HEK293 (cell line): ENCODE data around the gene ZNF860.
A peak's percentile ranks its signal among the peaks of the same experiment; 100 is the strongest.

Experiments
- CTCF ChIA-PET: fragments of 350-600 bp; formaldehyde crosslinking; extraction: SDS; loops from one replicate; lab custom pipeline; 2021; ENCODE audit warnings: antibody characterized with exemption; lab: Yijun Ruan, JAX
- POLR2A ChIA-PET: fragments of 300-600 bp; formaldehyde crosslinking; extraction: SDS; loops from one replicate; lab custom pipeline; 2020; ENCODE audit warnings: antibody characterized with exemption, inconsistent platforms; lab: Yijun Ruan, JAX
- H3K27ac ChIP-seq: fragments of 200-500 bp; sonication (Bioruptor generic); 2 replicates; pipeline ENCODE4 v1.5.1; 2014; ENCODE audit warnings: low read depth, low read length, control low read depth, inconsistent platforms; ENCODE audit errors: extremely low read depth
- H3K36me3 ChIP-seq, 2 experiments: fragments of 200-500 bp in 1 of 2; sonication (Bioruptor generic) in 1 of 2; 1 replicate in 1 of 2; 2 replicates in 1 of 2; pipeline ENCODE4 v1.5.1; 2014 to 2017; ENCODE audit warnings: inconsistent platforms in 2 of 2, low read length in 2 of 2; ENCODE audit not compliant: control insufficient read depth in 2 of 2, insufficient read depth in 1 of 2
- H3K4me1 ChIP-seq: fragments of 200-500 bp; sonication (Bioruptor generic); 2 replicates; pipeline ENCODE4 v1.5.1; 2014; ENCODE audit warnings: mild to moderate bottlenecking, low read length, inconsistent platforms; ENCODE audit not compliant: control insufficient read depth, insufficient read depth
- H3K4me3 ChIP-seq: 2 replicates; pipeline ENCODE4 v1.5.1; 2011; ENCODE audit warnings: low read depth, mild to moderate bottlenecking, control low read depth, low read length, moderate library complexity
- H3K9me3 ChIP-seq: fragments of 200-500 bp; sonication (Bioruptor generic); 2 replicates; pipeline ENCODE4 v1.5.1; 2014; ENCODE audit warnings: low read depth, low read length, inconsistent platforms; ENCODE audit not compliant: control insufficient read depth, insufficient read depth
- GLI4 ChIP-seq: fragments of 450-650 bp; formaldehyde crosslinking; IDR thresholded peaks from 2 replicates; pipeline ENCODE4 v1.5.1; 2016; ENCODE audit warnings: missing biosample characterization, missing genetic modification characterization
- GLIS1 ChIP-seq: fragments of 450-650 bp; formaldehyde crosslinking; IDR thresholded peaks from 2 replicates; pipeline ENCODE4 v1.5.1; 2016; ENCODE audit warnings: missing biosample characterization, missing genetic modification characterization
- HOXA7 ChIP-seq: sonication (generic); formaldehyde crosslinking; IDR thresholded peaks from 2 replicates; pipeline ENCODE4 v1.8.1; 2022; ENCODE audit warnings: missing genetic modification reagents, borderline replicate concordance
- MEIS1 ChIP-seq: sonication (generic); formaldehyde crosslinking; IDR thresholded peaks from 2 replicates; pipeline ENCODE4 v1.8.1; 2022; ENCODE audit warnings: missing genetic modification reagents, mild to moderate bottlenecking, borderline replicate concordance
- OSR2 ChIP-seq: fragments of 450-650 bp; formaldehyde crosslinking; IDR thresholded peaks from 2 replicates; pipeline ENCODE4 v1.5.1; 2016; ENCODE audit warnings: missing biosample characterization, missing genetic modification characterization
- PRDM1 ChIP-seq: fragments of 450-650 bp; formaldehyde crosslinking; IDR thresholded peaks from 2 replicates; pipeline ENCODE4; 2016; ENCODE audit warnings: missing biosample characterization, missing genetic modification characterization
- SP7 ChIP-seq: fragments of 450-650 bp; formaldehyde crosslinking; IDR thresholded peaks from 2 replicates; pipeline ENCODE4 v1.5.1; 2016; ENCODE audit warnings: missing biosample characterization, missing genetic modification characterization
- TCF7L2 ChIP-seq: IDR thresholded peaks from 2 replicates; pipeline ENCODE4 v1.6.1; 2011; ENCODE audit warnings: low read depth, mild to moderate bottlenecking, inconsistent platforms, low read length, moderate library complexity, borderline replicate concordance
- ZBTB1 ChIP-seq: fragments of 450-650 bp; formaldehyde crosslinking; IDR thresholded peaks from 2 replicates; pipeline ENCODE4 v1.5.1; 2016; ENCODE audit warnings: missing biosample characterization, missing genetic modification characterization
- ZIC2 ChIP-seq: fragments of 450-650 bp; formaldehyde crosslinking; IDR thresholded peaks from 2 replicates; pipeline ENCODE4 v1.5.1; 2016; ENCODE audit warnings: missing biosample characterization, missing genetic modification characterization
- ZNF155 ChIP-seq: fragments of 450-650 bp; formaldehyde crosslinking; IDR thresholded peaks from 2 replicates; pipeline ENCODE4 v1.5.1; 2016; ENCODE audit warnings: missing biosample characterization, missing genetic modification characterization
- ZNF174 ChIP-seq: fragments of 450-650 bp; formaldehyde crosslinking; IDR thresholded peaks from 2 replicates; pipeline ENCODE4 v1.5.0; 2017; ENCODE audit warnings: missing biosample characterization, mild to moderate bottlenecking, missing genetic modification characterization
- ZNF211 ChIP-seq: fragments of 450-650 bp; formaldehyde crosslinking; IDR thresholded peaks from 2 replicates; pipeline ENCODE4 v1.5.1; 2016; ENCODE audit warnings: low read depth, missing biosample characterization, missing genetic modification characterization
- ZNF248 ChIP-seq: fragments of 450-650 bp; formaldehyde crosslinking; IDR thresholded peaks from 2 replicates; pipeline ENCODE4 v1.5.1; 2017; ENCODE audit warnings: missing biosample characterization, missing genetic modification characterization
- ZNF335 ChIP-seq: fragments of 450-650 bp; formaldehyde crosslinking; conservative IDR thresholded peaks from 2 replicates; pipeline ENCODE4 v1.5.1; 2016; ENCODE audit warnings: missing biosample characterization, missing genetic modification characterization
- ZNF366 ChIP-seq: fragments of 450-650 bp; formaldehyde crosslinking; conservative IDR thresholded peaks from 2 replicates; pipeline ENCODE4 v1.5.1; 2016; ENCODE audit warnings: missing biosample characterization, missing genetic modification characterization
- ZNF560 ChIP-seq: fragments of 450-650 bp; formaldehyde crosslinking; IDR thresholded peaks from 2 replicates; pipeline ENCODE4 v1.5.1; 2017; ENCODE audit warnings: missing biosample characterization, missing genetic modification characterization, borderline replicate concordance
- ZNF561 ChIP-seq: fragments of 450-650 bp; IDR thresholded peaks from 2 replicates; pipeline ENCODE4 v1.5.1; 2018; ENCODE audit warnings: missing biosample characterization, missing genetic modification characterization, borderline replicate concordance
- ZNF596 ChIP-seq: fragments of 450-650 bp; IDR thresholded peaks from 2 replicates; pipeline ENCODE4 v1.5.0; 2018; ENCODE audit warnings: missing biosample characterization, mild to moderate bottlenecking, missing genetic modification characterization, moderate library complexity
- ZNF623 ChIP-seq: fragments of 450-650 bp; formaldehyde crosslinking; IDR thresholded peaks from 2 replicates; pipeline ENCODE4 v1.5.1; 2016; ENCODE audit warnings: missing biosample characterization, missing genetic modification characterization
- ZNF624 ChIP-seq: fragments of 450-650 bp; formaldehyde crosslinking; IDR thresholded peaks from 2 replicates; pipeline ENCODE4 v1.5.1; 2017; ENCODE audit warnings: missing biosample characterization, missing genetic modification characterization
- ZNF658 ChIP-seq: fragments of 450-650 bp; formaldehyde crosslinking; IDR thresholded peaks from 2 replicates; pipeline ENCODE4; 2016; ENCODE audit warnings: missing biosample characterization, missing genetic modification characterization
- ZNF660 ChIP-seq: fragments of 450-650 bp; IDR thresholded peaks from 2 replicates; pipeline ENCODE4 v1.5.1; 2018; ENCODE audit warnings: missing biosample characterization, mild to moderate bottlenecking, missing genetic modification characterization
- ZNF664 ChIP-seq: fragments of 450-650 bp; formaldehyde crosslinking; IDR thresholded peaks from 2 replicates; pipeline ENCODE4 v1.5.1; 2016; ENCODE audit warnings: missing biosample characterization, missing genetic modification characterization
- ZNF670 ChIP-seq: fragments of 450-650 bp; formaldehyde crosslinking; IDR thresholded peaks from 2 replicates; pipeline ENCODE4 v1.5.1; 2016; ENCODE audit warnings: missing biosample characterization, missing genetic modification characterization, low read depth
- ZNF768 ChIP-seq: fragments of 450-650 bp; formaldehyde crosslinking; IDR thresholded peaks from 2 replicates; pipeline ENCODE4 v1.5.1; 2018; ENCODE audit warnings: missing biosample characterization, mild to moderate bottlenecking, missing genetic modification characterization
- ZNF791 ChIP-seq: fragments of 450-650 bp; formaldehyde crosslinking; IDR thresholded peaks from 2 replicates; pipeline ENCODE4 v1.5.1; 2016; ENCODE audit warnings: missing biosample characterization, missing genetic modification characterization
- ZSCAN23 ChIP-seq: fragments of 450-650 bp; formaldehyde crosslinking; IDR thresholded peaks from 2 replicates; pipeline ENCODE4 v1.5.1; 2016; ENCODE audit warnings: missing biosample characterization, missing genetic modification characterization
- TF ChIP-seq, protein P1 (sequence below): fragments of 450-650 bp; formaldehyde crosslinking; IDR thresholded peaks from 2 replicates; pipeline ENCODE4 v1.5.1; 2016; ENCODE audit warnings: missing biosample characterization, missing genetic modification characterization
- TF ChIP-seq, protein P2 (sequence below): IDR thresholded peaks from 2 replicates; pipeline ENCODE4 v1.6.1; 2011; ENCODE audit warnings: mild to moderate bottlenecking, low read depth, low read length, borderline replicate concordance
- TF ChIP-seq, protein P3 (sequence below): fragments of 450-650 bp; formaldehyde crosslinking; optimal IDR thresholded peaks from 2 replicates; pipeline ENCODE3; 2016; ENCODE audit warnings: missing biosample characterization, mild to moderate bottlenecking, missing genetic modification characterization
- TF ChIP-seq, protein P4 (sequence below): fragments of 450-650 bp; formaldehyde crosslinking; IDR thresholded peaks from 2 replicates; pipeline ENCODE4 v1.5.1; 2016; ENCODE audit warnings: missing biosample characterization, missing genetic modification characterization

Gene ZNF860

DNA sequence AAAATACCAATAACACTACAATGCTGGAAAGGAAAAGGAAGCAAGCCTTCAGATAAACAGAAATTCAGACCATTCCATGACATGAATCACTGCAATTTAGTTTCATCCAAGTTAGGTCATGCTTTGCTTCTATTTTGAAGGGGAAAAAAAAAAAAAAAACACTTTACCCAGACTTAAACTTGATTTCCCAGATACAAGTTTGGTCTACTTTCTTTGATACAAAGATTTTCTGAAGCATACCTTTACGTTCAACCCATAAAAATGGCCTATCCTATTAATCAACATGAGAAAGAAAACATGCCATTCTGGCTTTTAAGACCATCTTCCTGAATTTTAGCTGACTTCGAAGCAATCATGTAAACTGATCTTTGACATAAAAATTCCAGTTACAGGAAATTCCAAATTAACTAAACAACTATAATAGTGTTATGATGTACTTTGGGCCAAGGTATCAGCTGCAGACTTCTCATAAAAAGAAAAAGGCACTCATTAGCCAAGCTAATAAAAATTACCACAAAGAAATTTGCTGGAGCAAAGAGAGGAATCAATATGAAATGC, 13.1 kb upstream of the ZNF860 start (continued):
- TF ChIP-seq ZNF366 (tag by site-specific recombination) = 0 out of 2 replicates have a peak, but pooled peaks have one; percentile 13
- no peak for TF ChIP-seq ZNF660 (tag by site-specific recombination)
- peak; percentile 17; the same call in 1 of the 2 replicates for TF ChIP-seq OSR2 (tag by site-specific recombination)
- TF ChIP-seq GLIS1 (tag by site-specific recombination) = no peak
- no peak for TF ChIP-seq ZNF335 (tag by site-specific recombination)

DNA sequence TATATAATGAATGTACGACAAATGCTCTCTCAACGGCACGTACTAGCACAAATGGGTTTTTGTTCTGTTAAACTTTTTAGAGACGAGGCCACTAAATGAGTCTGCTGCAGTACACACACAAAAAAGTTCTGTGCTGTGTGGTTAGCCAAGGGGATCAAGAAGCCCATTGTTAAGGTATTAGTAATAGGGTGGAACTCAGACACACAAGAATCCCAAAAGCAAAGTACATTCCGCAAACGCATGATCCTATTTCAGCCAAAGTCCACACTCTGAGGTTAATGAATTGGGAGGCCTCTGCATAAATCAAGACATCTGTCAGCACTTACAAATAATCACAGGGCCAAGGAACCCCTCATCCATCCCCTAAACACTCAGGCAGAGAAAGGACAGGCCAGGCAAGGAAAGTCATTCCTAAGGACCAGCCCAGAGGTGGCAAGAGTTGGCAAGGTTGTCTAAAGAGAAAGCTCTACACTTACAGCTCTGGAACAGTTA, 12.6 kb upstream of the ZNF860 start:
- Histone ChIP-seq H3K4me3 (no peak overlapping the region), H3K36me3 (no peaks in the 10 kb centered on the region), H3K27ac (peak overlapping the region; percentile 47), H3K9me3 (no peaks in the 10 kb centered on the region), H3K4me1 (peaks cover 2% of the 10 kb centered on the region; the same call in 1 of the 2 replicates)
- ChIA-PET POLR2A (interaction anchor here (0.7 to 1.6 kb wide), 2 partner anchors 12 to 14 kb away, joined by 3 to 4 read pairs; partner anchors contain the start of genes OSBPL10 and ZNF860), CTCF (no interaction called here)
- TF ChIP-seq ZBTB1 (tag by site-specific recombination) = no peak
- no peak for TF ChIP-seq HOXA7 (CRISPR knock-in tag)
- 0 out of 2 replicates have a peak, but pooled peaks have one; percentile 5 for TF ChIP-seq OSR2 (tag by site-specific recombination)
- TF ChIP-seq TCF7L2 = no peak; the same call in 1 of the 2 replicates
- TF ChIP-seq, protein P1, sequence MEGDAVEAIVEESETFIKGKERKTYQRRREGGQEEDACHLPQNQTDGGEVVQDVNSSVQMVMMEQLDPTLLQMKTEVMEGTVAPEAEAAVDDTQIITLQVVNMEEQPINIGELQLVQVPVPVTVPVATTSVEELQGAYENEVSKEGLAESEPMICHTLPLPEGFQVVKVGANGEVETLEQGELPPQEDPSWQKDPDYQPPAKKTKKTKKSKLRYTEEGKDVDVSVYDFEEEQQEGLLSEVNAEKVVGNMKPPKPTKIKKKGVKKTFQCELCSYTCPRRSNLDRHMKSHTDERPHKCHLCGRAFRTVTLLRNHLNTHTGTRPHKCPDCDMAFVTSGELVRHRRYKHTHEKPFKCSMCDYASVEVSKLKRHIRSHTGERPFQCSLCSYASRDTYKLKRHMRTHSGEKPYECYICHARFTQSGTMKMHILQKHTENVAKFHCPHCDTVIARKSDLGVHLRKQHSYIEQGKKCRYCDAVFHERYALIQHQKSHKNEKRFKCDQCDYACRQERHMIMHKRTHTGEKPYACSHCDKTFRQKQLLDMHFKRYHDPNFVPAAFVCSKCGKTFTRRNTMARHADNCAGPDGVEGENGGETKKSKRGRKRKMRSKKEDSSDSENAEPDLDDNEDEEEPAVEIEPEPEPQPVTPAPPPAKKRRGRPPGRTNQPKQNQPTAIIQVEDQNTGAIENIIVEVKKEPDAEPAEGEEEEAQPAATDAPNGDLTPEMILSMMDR = no peak
- no peak for TF ChIP-seq ZNF624 (tag by site-specific recombination)
- TF ChIP-seq MEIS1 (CRISPR knock-in tag) = peak; percentile 93
- no peak for TF ChIP-seq ZNF596 (tag by site-specific recombination)
- peak; percentile 62 for TF ChIP-seq ZNF335 (tag by site-specific recombination)
- TF ChIP-seq, protein P2, sequence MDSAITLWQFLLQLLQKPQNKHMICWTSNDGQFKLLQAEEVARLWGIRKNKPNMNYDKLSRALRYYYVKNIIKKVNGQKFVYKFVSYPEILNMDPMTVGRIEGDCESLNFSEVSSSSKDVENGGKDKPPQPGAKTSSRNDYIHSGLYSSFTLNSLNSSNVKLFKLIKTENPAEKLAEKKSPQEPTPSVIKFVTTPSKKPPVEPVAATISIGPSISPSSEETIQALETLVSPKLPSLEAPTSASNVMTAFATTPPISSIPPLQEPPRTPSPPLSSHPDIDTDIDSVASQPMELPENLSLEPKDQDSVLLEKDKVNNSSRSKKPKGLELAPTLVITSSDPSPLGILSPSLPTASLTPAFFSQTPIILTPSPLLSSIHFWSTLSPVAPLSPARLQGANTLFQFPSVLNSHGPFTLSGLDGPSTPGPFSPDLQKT = no peak
- TF ChIP-seq ZIC2 (tag by site-specific recombination) = no peak
- TF ChIP-seq ZNF560 (tag by site-specific recombination) = no peak
- TF ChIP-seq, protein P3, sequence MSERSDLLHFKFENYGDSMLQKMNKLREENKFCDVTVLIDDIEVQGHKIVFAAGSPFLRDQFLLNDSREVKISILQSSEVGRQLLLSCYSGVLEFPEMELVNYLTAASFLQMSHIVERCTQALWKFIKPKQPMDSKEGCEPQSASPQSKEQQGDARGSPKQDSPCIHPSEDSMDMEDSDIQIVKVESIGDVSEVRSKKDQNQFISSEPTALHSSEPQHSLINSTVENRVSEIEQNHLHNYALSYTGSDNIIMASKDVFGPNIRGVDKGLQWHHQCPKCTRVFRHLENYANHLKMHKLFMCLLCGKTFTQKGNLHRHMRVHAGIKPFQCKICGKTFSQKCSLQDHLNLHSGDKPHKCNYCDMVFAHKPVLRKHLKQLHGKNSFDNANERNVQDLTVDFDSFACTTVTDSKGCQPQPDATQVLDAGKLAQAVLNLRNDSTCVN (tag by site-specific recombination) = no peak
- TF ChIP-seq ZNF561 (tag by site-specific recombination) = no peak
- no peak for TF ChIP-seq GLI4 (tag by site-specific recombination)
- TF ChIP-seq ZNF174 = no peak
- TF ChIP-seq SP7 (tag by site-specific recombination) = peak; percentile 89
- TF ChIP-seq ZNF248 (tag by site-specific recombination) = no peak
- no peak for TF ChIP-seq PRDM1 (tag by site-specific recombination)
- 0 out of 2 replicates have a peak, but pooled peaks have one; percentile 3 for TF ChIP-seq ZNF664 (tag by site-specific recombination)
- no peak for TF ChIP-seq ZNF791 (tag by site-specific recombination)
- no peak for TF ChIP-seq ZSCAN23 (tag by site-specific recombination)
- TF ChIP-seq ZNF155 (tag by site-specific recombination) = no peak
- no peak for TF ChIP-seq ZNF623 (tag by site-specific recombination)
- no peak for TF ChIP-seq ZNF670
- TF ChIP-seq, protein P4, sequence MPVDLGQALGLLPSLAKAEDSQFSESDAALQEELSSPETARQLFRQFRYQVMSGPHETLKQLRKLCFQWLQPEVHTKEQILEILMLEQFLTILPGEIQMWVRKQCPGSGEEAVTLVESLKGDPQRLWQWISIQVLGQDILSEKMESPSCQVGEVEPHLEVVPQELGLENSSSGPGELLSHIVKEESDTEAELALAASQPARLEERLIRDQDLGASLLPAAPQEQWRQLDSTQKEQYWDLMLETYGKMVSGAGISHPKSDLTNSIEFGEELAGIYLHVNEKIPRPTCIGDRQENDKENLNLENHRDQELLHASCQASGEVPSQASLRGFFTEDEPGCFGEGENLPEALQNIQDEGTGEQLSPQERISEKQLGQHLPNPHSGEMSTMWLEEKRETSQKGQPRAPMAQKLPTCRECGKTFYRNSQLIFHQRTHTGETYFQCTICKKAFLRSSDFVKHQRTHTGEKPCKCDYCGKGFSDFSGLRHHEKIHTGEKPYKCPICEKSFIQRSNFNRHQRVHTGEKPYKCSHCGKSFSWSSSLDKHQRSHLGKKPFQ (tag by site-specific recombination) = no peak
- TF ChIP-seq ZNF211 (tag by site-specific recombination) = no peak
- no peak for TF ChIP-seq ZNF768 (tag by site-specific recombination)
- TF ChIP-seq ZNF658 (tag by site-specific recombination) = no peak
